GM12878 (cell line): Measurements from ENCODE around the gene ANKRD65. TPM values are rescaled to one million over a fixed set of nuclear protein-coding genes. Genes with fewer than 3 reads are reported as not detected.
A peak's percentile ranks its signal among the peaks of the same experiment; 100 is the strongest.
"Not testable (repeated sequence)": the region's sequence is repeated elsewhere in the genome, so short reads cannot be mapped to it uniquely, and the experiment has no call there.

ENCODE experiments used
- ATAC-seq: fragments of 200-7000 bp; cut with Tn5 transposase; 3 replicates; pipeline ENCODE4 v1.9.1; 2020; ENCODE audit warnings: mild to moderate bottlenecking, moderate library complexity
- BruUV-seq: library from RNA; stranded (reverse); fragments of 400-500 nt; replicated peaks from 2 replicates; lab custom pipeline; 2021; lab: Mats Ljungman, UMichigan
- CTCF ChIA-PET: fragments of 300-600 bp; sonication (Branson Sonifier 250); formaldehyde crosslinking; extraction: SDS; loops from one replicate; lab custom pipeline; 2021; ENCODE audit warnings: inconsistent platforms; lab: Yijun Ruan, JAX
- POLR2A ChIA-PET: fragments of 350-600 bp; formaldehyde crosslinking; extraction: SDS; loops from one replicate; lab custom pipeline; 2021; ENCODE audit warnings: inconsistent platforms; lab: Charles Lee
- RAD21 ChIA-PET: fragments of 300-600 bp; sonication (Branson Sonifier 250); formaldehyde crosslinking; loops from one replicate; lab custom pipeline; 2023; ENCODE audit warnings: antibody characterized with exemption; ENCODE audit not compliant: unreplicated experiment; lab: Charles Lee
- SMC1A ChIA-PET: fragments of 300-600 bp; sonication (Branson Sonifier 250); formaldehyde crosslinking; loops from one replicate; lab custom pipeline; 2023; ENCODE audit not compliant: unreplicated experiment, uncharacterized antibody; lab: Charles Lee
- DNase-seq: peaks from one replicate; pipeline ENCODE4 v3.0.0-alpha.2; 2011; ENCODE audit warnings: low read depth, low spot score
- FAIRE-seq: peaks from 3 replicates; lab custom pipeline; 2011; peaks lifted over from hg19 to GRCh38; lab: Jason Lieb, UNC
- H2AFZ ChIP-seq: 2 replicates; pipeline ENCODE4 v1.6.0; 2011; ENCODE audit warnings: low read depth, low read length, control low read depth; ENCODE audit not compliant: control insufficient read depth
- H3K27ac ChIP-seq: 2 replicates; pipeline ENCODE4 v1.5.1; 2011; ENCODE audit warnings: control low read depth; ENCODE audit not compliant: control insufficient read depth, insufficient read depth
- H3K27me3 ChIP-seq, 2 experiments: replicated peaks in 1 of 2; 2 replicates each; pipeline versions ENCODE4 v1.6.0 to v1.6.1; 2011; ENCODE audit warnings: low read length in 1 of 2; ENCODE audit not compliant: control insufficient read depth in 2 of 2, insufficient read depth in 2 of 2
- H3K36me3 ChIP-seq, 2 experiments: 2 replicates each; pipeline ENCODE4 v1.5.1; 2011; ENCODE audit warnings: low read length in 1 of 2; ENCODE audit not compliant: control insufficient read depth in 2 of 2, insufficient read depth in 2 of 2
- H3K4me1 ChIP-seq: 2 replicates; pipeline ENCODE4 v1.6.1; 2011; ENCODE audit warnings: mild to moderate bottlenecking, low read length, moderate library complexity, mixed read lengths; ENCODE audit not compliant: control insufficient read depth, insufficient read depth
- H3K4me2 ChIP-seq: 2 replicates; pipeline ENCODE4 v1.6.0; 2011; ENCODE audit warnings: control low read depth; ENCODE audit not compliant: control insufficient read depth, insufficient read depth
- H3K4me3 ChIP-seq: fragments of 200-600 bp; sonication (generic); 2 replicates; pipeline ENCODE4 v1.5.1; 2016
- H3K79me2 ChIP-seq: 2 replicates; pipeline ENCODE4 v1.6.0; 2011; ENCODE audit warnings: low read length; ENCODE audit not compliant: control insufficient read depth, insufficient read depth
- H3K9ac ChIP-seq: 2 replicates; pipeline ENCODE4 v1.8.0; 2011; ENCODE audit warnings: low read length, control low read depth, mixed read lengths; ENCODE audit not compliant: control insufficient read depth, insufficient read depth
- H3K9me3 ChIP-seq: replicated peaks from 3 replicates; pipeline ENCODE4 v1.5.1; 2011; ENCODE audit warnings: mild to moderate bottlenecking, low read length; ENCODE audit not compliant: control insufficient read depth, insufficient read depth
- H4K20me1 ChIP-seq: 2 replicates; pipeline ENCODE4 v1.6.0; 2011; ENCODE audit not compliant: control insufficient read depth, insufficient read depth
- CBX5 ChIP-seq: sonication (generic); IDR thresholded peaks from 2 replicates; pipeline ENCODE4 v1.6.1; 2016; ENCODE audit warnings: low read depth, moderate library complexity, mild to moderate bottlenecking, inconsistent platforms
- EGR1 ChIP-seq, 2 experiments: IDR thresholded peaks; 1 replicate in 1 of 2; 2 replicates in 1 of 2; pipeline ENCODE4 v1.6.1; 2011 to 2012; ENCODE audit warnings: low read depth in 2 of 2, low read length in 2 of 2, borderline replicate concordance in 1 of 2, mild to moderate bottlenecking in 1 of 2, moderate library complexity in 1 of 2
- FOXM1 ChIP-seq: IDR thresholded peaks from 2 replicates; pipeline ENCODE4 v1.6.1; 2012; ENCODE audit warnings: low read depth, mild to moderate bottlenecking, inconsistent platforms, low read length, moderate library complexity
- IRF5 ChIP-seq: fragments of 450-650 bp; IDR thresholded peaks from 2 replicates; pipeline ENCODE4 v1.6.1; 2017; ENCODE audit warnings: borderline replicate concordance
- PML ChIP-seq: IDR thresholded peaks from 2 replicates; pipeline ENCODE4 v1.6.1; 2012; ENCODE audit warnings: low read length, inconsistent platforms
- POU2F2 ChIP-seq: IDR thresholded peaks from 3 replicates; pipeline ENCODE4 v1.6.1; 2011; ENCODE audit warnings: low read depth, mild to moderate bottlenecking, low read length, borderline replicate concordance
- WGBS: methylation state at CpG from one replicate; pipeline ENCODE4 v1.1.6; 2016; ENCODE audit warnings: low lambda C conversion rate; ENCODE audit not compliant: insufficient replicate concordance, insufficient coverage; ENCODE audit errors: missing lambda C conversion rate; 5-methylcytosine and 5-hydroxymethylcytosine counted together
- in situ Hi-C: fragments of 300-500 bp; cut with MboI; formaldehyde crosslinking; loops from 9 replicates; pipeline ENCODE4 v1.14.3; 2018; ENCODE audit warnings: mixed read lengths
- intact Hi-C: fragments of 100-400 bp; cut with micrococcal nuclease; formaldehyde crosslinking; loops from one replicate; pipeline ENCODE4 v1.14.2; 2022; ENCODE audit not compliant: unreplicated experiment
- polyA plus RNA-seq, 11 experiments: library from polyadenylated mRNA; depleted of rRNA in 4 of 11; unstranded in 6 of 11; stranded (reverse) in 5 of 11; fragments of >200 nt; fragmentation: Nextera tagmentation in 4 of 11; fragmentation: Illumina TruSeq in 1 of 11; extraction: Ambion mirVana in 4 of 11; extraction: Trizol in 1 of 11; gene quantifications; 1 replicate in 1 of 11; 2 replicates in 10 of 11; pipeline versions ENCODE4 v1.2.1 to v1.2.3, GENCODE V29; 2011 to 2016; ENCODE audit warnings: inconsistent platforms in 2 of 11, missing spikeins in 2 of 11, low read depth in 1 of 11
- total RNA-seq, 4 experiments: library from RNA; depleted of rRNA in 3 of 4; stranded (reverse); fragments of >200 nt in 3 of 4; fragmentation: Illumina TruSeq in 1 of 4; extraction: Trizol in 1 of 4; gene quantifications; 2 replicates each; pipeline versions ENCODE4 v1.2.1 to v1.2.3, GENCODE V29; 2013 to 2021

ANKRD65 gene
- total and polyA plus RNA-seq, 10 of the 15 experiments (the other 5 are each of a cell fraction or from before 2014, with no cell fraction given) = 0.05 to 2.8 (median 0.37) TPM

GRCh38 chr1:1415751-1416150 is 5.3 kb downstream of the ANKRD65 start (continued):
- TF ChIP-seq IRF5 = no peak
- no peak for TF ChIP-seq FOXM1
- TF ChIP-seq EGR1 (IDR thresholded peaks at IDR 0.05; ENCODE audit: borderline replicate concordance in 1 of 2, low read depth in 2 of 2, low read length in 2 of 2) = no peak
- TF ChIP-seq PML = no peak
- TF ChIP-seq POU2F2 = no peak

GRCh38 chr1:1412311-1412902 is 8.7 kb downstream of the ANKRD65 start:
- CTCF ChIA-PET = interaction anchor here (3.2 kb wide), 1 partner anchor 28 kb away, joined by 16 read pairs; no protein-coding TSS in a partner anchor
- RAD21 ChIA-PET, DNase-seq, POLR2A ChIA-PET, BruUV-seq, H3K36me3 ChIP-seq, H2AFZ ChIP-seq, H3K4me3 ChIP-seq, intact Hi-C loops, SMC1A ChIA-PET, H4K20me1 ChIP-seq, H3K27me3 ChIP-seq, ATAC-seq, H3K4me1 ChIP-seq, H3K9ac ChIP-seq, in situ Hi-C loops: not testable (repeated sequence)
- H3K79me2 ChIP-seq = peaks cover 22% of the 10 kb centered on the region
- H3K27ac ChIP-seq = peak overlapping the region; percentile 63
- TF ChIP-seq CBX5 = peak; percentile 40; the same call in 1 of the 2 replicates
- under 1% methylated on average over 11 of the region's 11 CpGs for WGBS
- peaks cover 14% of the 10 kb centered on the region for H3K9me3 ChIP-seq
- peak overlapping the region; percentile 25; the same call in 1 of the 2 replicates for H3K4me2 ChIP-seq
- peak; percentile 82 for FAIRE-seq
